WTC11 (cell line): ENCODE measurements around the gene VDAC1. TPM values are rescaled to one million over a fixed set of nuclear protein-coding genes. Genes with fewer than 3 reads are reported as not detected.

ENCODE experiments used
- ATAC-seq: fragments of 200-7000 bp; cut with Tn5 transposase; 2 replicates; pipeline ENCODE4 v1.10.0; 2021; ENCODE audit warnings: mild to moderate bottlenecking, moderate library complexity
- CTCF ChIA-PET: fragments of 300-600 bp; sonication (Branson Sonifier 250); formaldehyde crosslinking; loops from one replicate; lab custom pipeline; 2021; ENCODE audit warnings: antibody characterized with exemption; lab: Charles Lee
- POLR2A ChIA-PET: fragments of 350-600 bp; sonication (Branson Sonifier 250); formaldehyde crosslinking; loops from one replicate; lab custom pipeline; 2021; ENCODE audit warnings: antibody characterized with exemption; lab: Charles Lee
- DNase-seq: peaks from one replicate; pipeline ENCODE4 v3.0.0; 2021; ENCODE audit warnings: low spot score
- H3K27ac Mint-ChIP-seq: 2 replicates; pipeline ENCODE4 v1.8.0; 2021; ENCODE audit warnings: mixed read lengths
- H3K27me3 Mint-ChIP-seq: 2 replicates; pipeline ENCODE4 v1.8.0; 2021; ENCODE audit warnings: low read depth, mild to moderate bottlenecking, moderate library complexity, mixed read lengths
- H3K36me3 Mint-ChIP-seq: 2 replicates; pipeline ENCODE4 v1.8.0; 2021; ENCODE audit warnings: mixed read lengths
- H3K4me1 Mint-ChIP-seq: 2 replicates; pipeline ENCODE4 v1.8.0; 2022; ENCODE audit warnings: mixed read lengths
- H3K4me3 Mint-ChIP-seq: 2 replicates; pipeline ENCODE4 v1.8.0; 2021; ENCODE audit warnings: mild to moderate bottlenecking, moderate library complexity, mixed read lengths
- H3K9me3 Mint-ChIP-seq: 2 replicates; pipeline ENCODE4 v1.8.0; 2021; ENCODE audit warnings: mixed read lengths
- ERG ChIP-seq: fragments of 250-450 bp; sonication (Bioruptor Pico); IDR thresholded peaks from 2 replicates; pipeline ENCODE4 v1.8.0; 2021; ENCODE audit warnings: mild to moderate bottlenecking
- GABPB1 ChIP-seq: sonication (generic); formaldehyde crosslinking; IDR thresholded peaks from 2 replicates; pipeline ENCODE4 v1.8.1; 2023; ENCODE audit warnings: mild to moderate bottlenecking, missing genetic modification reagents
- HMGA2 ChIP-seq: fragments of 250-450 bp; sonication (Bioruptor Pico); IDR thresholded peaks from 2 replicates; pipeline ENCODE4 v1.4.0; 2021; ENCODE audit warnings: mild to moderate bottlenecking, moderate library complexity
- JUN ChIP-seq: sonication (generic); formaldehyde crosslinking; IDR thresholded peaks from 2 replicates; pipeline ENCODE4 v1.8.0; 2023; ENCODE audit warnings: mild to moderate bottlenecking, missing genetic modification reagents
- KAT7 ChIP-seq: sonication (generic); formaldehyde crosslinking; IDR thresholded peaks from 2 replicates; pipeline ENCODE4 v1.8.1; 2023; ENCODE audit warnings: missing genetic modification reagents, mild to moderate bottlenecking, borderline replicate concordance
- SMAD4 ChIP-seq: sonication (generic); formaldehyde crosslinking; IDR thresholded peaks from 2 replicates; pipeline ENCODE4 v1.8.0; 2022; ENCODE audit warnings: mild to moderate bottlenecking, missing genetic modification reagents
- SP1 ChIP-seq: sonication (generic); formaldehyde crosslinking; conservative IDR thresholded peaks from 2 replicates; pipeline ENCODE4 v1.8.1; 2022; ENCODE audit warnings: missing genetic modification reagents
- TCF7 ChIP-seq: sonication (generic); formaldehyde crosslinking; IDR thresholded peaks from 2 replicates; pipeline ENCODE4 v1.8.0; 2022; ENCODE audit warnings: mild to moderate bottlenecking, low read depth, missing genetic modification reagents, moderate library complexity
- TEAD1 ChIP-seq: sonication (generic); formaldehyde crosslinking; IDR thresholded peaks from 2 replicates; pipeline ENCODE4 v1.8.0; 2022; ENCODE audit warnings: mild to moderate bottlenecking, missing genetic modification reagents
- TEAD4 ChIP-seq: sonication (generic); formaldehyde crosslinking; IDR thresholded peaks from 2 replicates; pipeline ENCODE4 v1.8.0; 2022; ENCODE audit warnings: mild to moderate bottlenecking, missing genetic modification reagents
- USF1 ChIP-seq: sonication (generic); formaldehyde crosslinking; IDR thresholded peaks from 2 replicates; pipeline ENCODE4 v1.8.0; 2022; ENCODE audit warnings: mild to moderate bottlenecking, missing genetic modification reagents
- ZNF416 ChIP-seq: fragments of 250-450 bp; sonication (Bioruptor Pico); IDR thresholded peaks from 2 replicates; pipeline ENCODE4 v1.9.0; 2021; ENCODE audit warnings: mild to moderate bottlenecking, inconsistent platforms
- ZNF423 ChIP-seq: fragments of 250-450 bp; sonication (Bioruptor Pico); IDR thresholded peaks from 2 replicates; pipeline ENCODE4 v2.1.2; 2022; ENCODE audit warnings: mild to moderate bottlenecking, moderate library complexity
- total RNA-seq: library from RNA; stranded (reverse); gene quantifications from 3 replicates; pipeline ENCODE4 v1.2.3, GENCODE V29; 2021
- TF ChIP-seq, protein P1 (sequence below): sonication (generic); formaldehyde crosslinking; IDR thresholded peaks from 2 replicates; pipeline ENCODE4 v1.8.1; 2023; ENCODE audit warnings: mild to moderate bottlenecking, missing genetic modification reagents, moderate library complexity
- TF ChIP-seq, protein P2 (sequence below): sonication (generic); formaldehyde crosslinking; IDR thresholded peaks from 2 replicates; pipeline ENCODE4 v1.8.0; 2023; ENCODE audit warnings: mild to moderate bottlenecking, missing genetic modification reagents
- TF ChIP-seq, protein P3 (sequence below): sonication (generic); formaldehyde crosslinking; IDR thresholded peaks from 2 replicates; pipeline ENCODE4 v1.8.1; 2022; ENCODE audit warnings: missing genetic modification reagents, borderline replicate concordance
- TF ChIP-seq, protein P4 (sequence below): fragments of 250-450 bp; sonication (Bioruptor Pico); conservative IDR thresholded peaks from 2 replicates; pipeline ENCODE4 v1.9.0; 2021; ENCODE audit warnings: mild to moderate bottlenecking
- TF ChIP-seq, protein P5 (sequence below): sonication (generic); formaldehyde crosslinking; conservative IDR thresholded peaks from 2 replicates; pipeline ENCODE4 v1.8.1; 2023; ENCODE audit warnings: mild to moderate bottlenecking, low read depth, missing genetic modification reagents, moderate library complexity
- TF ChIP-seq, protein P6 (sequence below): fragments of 250-450 bp; sonication (Bioruptor Pico); IDR thresholded peaks from 2 replicates; pipeline ENCODE4 v1.9.0; 2021; ENCODE audit warnings: mild to moderate bottlenecking, borderline replicate concordance

VDAC1 gene
- total RNA-seq, 1 experiment from 2014 or later, result 274 TPM

GRCh38 chr5:134003817-134004625, 754 bp downstream of the VDAC1 start:
- H3K27ac Mint-ChIP-seq, result peak overlapping the region; percentile 84
- H3K4me1 Mint-ChIP-seq, result peaks cover 60% of the 10 kb centered on the region
- H3K4me3 Mint-ChIP-seq, result peak overlapping the region; percentile 90
- CTCF ChIA-PET, result interaction anchor here (1.0 to 5.4 kb wide), 4 partner anchors 22 to 136 kb away, joined by 3 to 18 read pairs (median 8); partner anchors contain the start of gene TCF7
- H3K9me3 Mint-ChIP-seq, result no peaks in the 10 kb centered on the region
- DNase-seq (peak; percentile 54), ATAC-seq (peak; percentile 2)
- peaks cover 12% of the 10 kb centered on the region for H3K36me3 Mint-ChIP-seq
- POLR2A ChIA-PET, result interaction anchor here (1.1 to 1.4 kb wide), 2 partner anchors 7 to 34 kb away, joined by 4 to 5 read pairs; no protein-coding TSS in a partner anchor
- no peaks in the 10 kb centered on the region for H3K27me3 Mint-ChIP-seq
- TF ChIP-seq GABPB1 (CRISPR knock-in tag) (no peak), SP1 (no peak), KAT7 (CRISPR knock-in tag) (peak; percentile 26; the same call in 1 of the 2 replicates), JUN (CRISPR knock-in tag) (peak; percentile 62; the same call in 1 of the 2 replicates), HMGA2 (no peak), TEAD1 (CRISPR knock-in tag) (no peak), TCF7 (CRISPR knock-in tag) (no peak), SMAD4 (CRISPR knock-in tag) (no peak), ZNF416 (no peak), USF1 (CRISPR knock-in tag) (peak; percentile 39; the same call in 1 of the 2 replicates), ZNF423 (0 out of 2 replicates have a peak, but pooled peaks have one; percentile 8), TEAD4 (CRISPR knock-in tag) (peak; percentile 13; the same call in 1 of the 2 replicates), ERG (CRISPR knock-in tag) (no peak)
- TF ChIP-seq, protein P1, sequence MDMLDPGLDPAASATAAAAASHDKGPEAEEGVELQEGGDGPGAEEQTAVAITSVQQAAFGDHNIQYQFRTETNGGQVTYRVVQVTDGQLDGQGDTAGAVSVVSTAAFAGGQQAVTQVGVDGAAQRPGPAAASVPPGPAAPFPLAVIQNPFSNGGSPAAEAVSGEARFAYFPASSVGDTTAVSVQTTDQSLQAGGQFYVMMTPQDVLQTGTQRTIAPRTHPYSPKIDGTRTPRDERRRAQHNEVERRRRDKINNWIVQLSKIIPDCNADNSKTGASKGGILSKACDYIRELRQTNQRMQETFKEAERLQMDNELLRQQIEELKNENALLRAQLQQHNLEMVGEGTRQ (CRISPR knock-in tag), result peak; percentile 44; the same call in 1 of the 2 replicates
- TF ChIP-seq, protein P2, sequence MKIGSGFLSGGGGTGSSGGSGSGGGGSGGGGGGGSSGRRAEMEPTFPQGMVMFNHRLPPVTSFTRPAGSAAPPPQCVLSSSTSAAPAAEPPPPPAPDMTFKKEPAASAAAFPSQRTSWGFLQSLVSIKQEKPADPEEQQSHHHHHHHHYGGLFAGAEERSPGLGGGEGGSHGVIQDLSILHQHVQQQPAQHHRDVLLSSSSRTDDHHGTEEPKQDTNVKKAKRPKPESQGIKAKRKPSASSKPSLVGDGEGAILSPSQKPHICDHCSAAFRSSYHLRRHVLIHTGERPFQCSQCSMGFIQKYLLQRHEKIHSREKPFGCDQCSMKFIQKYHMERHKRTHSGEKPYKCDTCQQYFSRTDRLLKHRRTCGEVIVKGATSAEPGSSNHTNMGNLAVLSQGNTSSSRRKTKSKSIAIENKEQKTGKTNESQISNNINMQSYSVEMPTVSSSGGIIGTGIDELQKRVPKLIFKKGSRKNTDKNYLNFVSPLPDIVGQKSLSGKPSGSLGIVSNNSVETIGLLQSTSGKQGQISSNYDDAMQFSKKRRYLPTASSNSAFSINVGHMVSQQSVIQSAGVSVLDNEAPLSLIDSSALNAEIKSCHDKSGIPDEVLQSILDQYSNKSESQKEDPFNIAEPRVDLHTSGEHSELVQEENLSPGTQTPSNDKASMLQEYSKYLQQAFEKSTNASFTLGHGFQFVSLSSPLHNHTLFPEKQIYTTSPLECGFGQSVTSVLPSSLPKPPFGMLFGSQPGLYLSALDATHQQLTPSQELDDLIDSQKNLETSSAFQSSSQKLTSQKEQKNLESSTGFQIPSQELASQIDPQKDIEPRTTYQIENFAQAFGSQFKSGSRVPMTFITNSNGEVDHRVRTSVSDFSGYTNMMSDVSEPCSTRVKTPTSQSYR (CRISPR knock-in tag), result no peak
- TF ChIP-seq, protein P3, sequence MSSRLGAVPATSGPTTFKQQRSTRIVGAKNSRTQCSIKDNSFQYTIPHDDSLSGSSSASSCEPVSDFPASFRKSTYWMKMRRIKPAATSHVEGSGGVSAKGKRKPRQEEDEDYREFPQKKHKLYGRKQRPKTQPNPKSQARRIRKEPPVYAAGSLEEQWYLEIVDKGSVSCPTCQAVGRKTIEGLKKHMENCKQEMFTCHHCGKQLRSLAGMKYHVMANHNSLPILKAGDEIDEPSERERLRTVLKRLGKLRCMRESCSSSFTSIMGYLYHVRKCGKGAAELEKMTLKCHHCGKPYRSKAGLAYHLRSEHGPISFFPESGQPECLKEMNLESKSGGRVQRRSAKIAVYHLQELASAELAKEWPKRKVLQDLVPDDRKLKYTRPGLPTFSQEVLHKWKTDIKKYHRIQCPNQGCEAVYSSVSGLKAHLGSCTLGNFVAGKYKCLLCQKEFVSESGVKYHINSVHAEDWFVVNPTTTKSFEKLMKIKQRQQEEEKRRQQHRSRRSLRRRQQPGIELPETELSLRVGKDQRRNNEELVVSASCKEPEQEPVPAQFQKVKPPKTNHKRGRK, result no peak
- TF ChIP-seq, protein P4, sequence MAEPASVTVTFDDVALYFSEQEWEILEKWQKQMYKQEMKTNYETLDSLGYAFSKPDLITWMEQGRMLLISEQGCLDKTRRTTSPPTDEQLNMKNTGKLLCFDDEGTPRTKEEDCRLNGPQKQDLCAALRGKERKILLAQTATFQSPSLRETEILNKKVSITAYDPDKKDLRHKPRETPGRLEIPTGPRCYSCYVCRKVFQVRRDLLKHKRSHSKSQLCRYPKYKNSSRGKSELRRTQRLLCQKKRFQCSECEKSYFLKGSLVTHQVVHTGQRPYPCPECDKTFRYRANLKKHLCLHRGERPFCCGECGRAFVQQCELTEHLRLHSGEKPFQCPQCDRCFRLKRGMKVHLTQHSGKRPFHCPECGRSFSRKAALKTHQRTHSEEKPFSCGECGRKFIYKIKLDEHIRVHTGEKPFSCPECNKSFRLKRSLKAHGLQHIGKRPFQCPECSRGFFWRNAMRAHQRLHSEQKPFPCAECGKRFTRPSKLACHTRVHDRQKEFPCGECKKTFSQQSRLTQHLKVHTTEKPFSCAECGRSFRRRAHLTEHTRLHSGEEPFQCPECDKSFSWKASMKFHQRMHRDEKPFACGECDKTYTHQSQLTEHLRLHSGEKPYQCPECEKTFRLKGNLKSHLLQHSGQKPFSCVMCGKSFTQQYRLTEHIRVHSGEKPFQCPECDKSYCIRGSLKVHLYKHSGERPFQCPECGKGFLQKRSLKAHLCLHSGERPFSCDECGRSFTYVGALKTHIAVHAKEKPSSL (CRISPR knock-in tag), result no peak
- TF ChIP-seq, protein P5, sequence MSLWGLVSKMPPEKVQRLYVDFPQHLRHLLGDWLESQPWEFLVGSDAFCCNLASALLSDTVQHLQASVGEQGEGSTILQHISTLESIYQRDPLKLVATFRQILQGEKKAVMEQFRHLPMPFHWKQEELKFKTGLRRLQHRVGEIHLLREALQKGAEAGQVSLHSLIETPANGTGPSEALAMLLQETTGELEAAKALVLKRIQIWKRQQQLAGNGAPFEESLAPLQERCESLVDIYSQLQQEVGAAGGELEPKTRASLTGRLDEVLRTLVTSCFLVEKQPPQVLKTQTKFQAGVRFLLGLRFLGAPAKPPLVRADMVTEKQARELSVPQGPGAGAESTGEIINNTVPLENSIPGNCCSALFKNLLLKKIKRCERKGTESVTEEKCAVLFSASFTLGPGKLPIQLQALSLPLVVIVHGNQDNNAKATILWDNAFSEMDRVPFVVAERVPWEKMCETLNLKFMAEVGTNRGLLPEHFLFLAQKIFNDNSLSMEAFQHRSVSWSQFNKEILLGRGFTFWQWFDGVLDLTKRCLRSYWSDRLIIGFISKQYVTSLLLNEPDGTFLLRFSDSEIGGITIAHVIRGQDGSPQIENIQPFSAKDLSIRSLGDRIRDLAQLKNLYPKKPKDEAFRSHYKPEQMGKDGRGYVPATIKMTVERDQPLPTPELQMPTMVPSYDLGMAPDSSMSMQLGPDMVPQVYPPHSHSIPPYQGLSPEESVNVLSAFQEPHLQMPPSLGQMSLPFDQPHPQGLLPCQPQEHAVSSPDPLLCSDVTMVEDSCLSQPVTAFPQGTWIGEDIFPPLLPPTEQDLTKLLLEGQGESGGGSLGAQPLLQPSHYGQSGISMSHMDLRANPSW, result no peak
- TF ChIP-seq, protein P6, sequence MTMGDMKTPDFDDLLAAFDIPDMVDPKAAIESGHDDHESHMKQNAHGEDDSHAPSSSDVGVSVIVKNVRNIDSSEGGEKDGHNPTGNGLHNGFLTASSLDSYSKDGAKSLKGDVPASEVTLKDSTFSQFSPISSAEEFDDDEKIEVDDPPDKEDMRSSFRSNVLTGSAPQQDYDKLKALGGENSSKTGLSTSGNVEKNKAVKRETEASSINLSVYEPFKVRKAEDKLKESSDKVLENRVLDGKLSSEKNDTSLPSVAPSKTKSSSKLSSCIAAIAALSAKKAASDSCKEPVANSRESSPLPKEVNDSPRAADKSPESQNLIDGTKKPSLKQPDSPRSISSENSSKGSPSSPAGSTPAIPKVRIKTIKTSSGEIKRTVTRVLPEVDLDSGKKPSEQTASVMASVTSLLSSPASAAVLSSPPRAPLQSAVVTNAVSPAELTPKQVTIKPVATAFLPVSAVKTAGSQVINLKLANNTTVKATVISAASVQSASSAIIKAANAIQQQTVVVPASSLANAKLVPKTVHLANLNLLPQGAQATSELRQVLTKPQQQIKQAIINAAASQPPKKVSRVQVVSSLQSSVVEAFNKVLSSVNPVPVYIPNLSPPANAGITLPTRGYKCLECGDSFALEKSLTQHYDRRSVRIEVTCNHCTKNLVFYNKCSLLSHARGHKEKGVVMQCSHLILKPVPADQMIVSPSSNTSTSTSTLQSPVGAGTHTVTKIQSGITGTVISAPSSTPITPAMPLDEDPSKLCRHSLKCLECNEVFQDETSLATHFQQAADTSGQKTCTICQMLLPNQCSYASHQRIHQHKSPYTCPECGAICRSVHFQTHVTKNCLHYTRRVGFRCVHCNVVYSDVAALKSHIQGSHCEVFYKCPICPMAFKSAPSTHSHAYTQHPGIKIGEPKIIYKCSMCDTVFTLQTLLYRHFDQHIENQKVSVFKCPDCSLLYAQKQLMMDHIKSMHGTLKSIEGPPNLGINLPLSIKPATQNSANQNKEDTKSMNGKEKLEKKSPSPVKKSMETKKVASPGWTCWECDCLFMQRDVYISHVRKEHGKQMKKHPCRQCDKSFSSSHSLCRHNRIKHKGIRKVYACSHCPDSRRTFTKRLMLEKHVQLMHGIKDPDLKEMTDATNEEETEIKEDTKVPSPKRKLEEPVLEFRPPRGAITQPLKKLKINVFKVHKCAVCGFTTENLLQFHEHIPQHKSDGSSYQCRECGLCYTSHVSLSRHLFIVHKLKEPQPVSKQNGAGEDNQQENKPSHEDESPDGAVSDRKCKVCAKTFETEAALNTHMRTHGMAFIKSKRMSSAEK (CRISPR knock-in tag), result no peak
